HG02642 (cell line): ENCODE results near the gene PCSK5.

Experiments used
- ATAC-seq: cut with Tn5 transposase; IDR thresholded peaks from one replicate; pipeline ENCODE4 v1.9.1; 2021; ENCODE audit warnings: mild to moderate bottlenecking; ENCODE audit not compliant: unreplicated experiment, poor library complexity

Gene PCSK5

DNA sequence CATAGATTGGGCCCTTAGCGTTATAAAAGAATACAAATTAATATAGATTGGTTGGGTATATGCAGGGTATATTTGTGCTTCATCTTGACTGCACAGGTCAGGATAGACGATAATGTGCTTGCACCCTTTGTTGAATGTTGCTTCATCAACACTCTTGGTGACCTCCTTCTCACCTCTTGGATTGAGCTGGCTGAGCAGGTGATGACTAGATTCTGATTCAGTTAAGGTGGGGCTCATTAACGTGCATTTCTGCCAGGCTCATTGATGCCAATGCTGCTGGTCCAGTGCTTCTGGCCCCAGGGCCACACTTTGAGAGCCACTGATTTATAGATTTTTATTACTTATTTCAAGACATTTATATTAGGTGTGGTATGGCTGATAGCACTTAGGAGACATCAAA is 27.7 kb downstream of the PCSK5 start:
- no peak for ATAC-seq

GRCh38 chr9:75918909-75919308 is 28.4 kb downstream of the PCSK5 start:
- ATAC-seq, result no peak

- no peak for ATAC-seq
These were observed 31.1 kb downstream of the PCSK5 start for GRCh38 chr9:75921391-75922127.

DNA sequence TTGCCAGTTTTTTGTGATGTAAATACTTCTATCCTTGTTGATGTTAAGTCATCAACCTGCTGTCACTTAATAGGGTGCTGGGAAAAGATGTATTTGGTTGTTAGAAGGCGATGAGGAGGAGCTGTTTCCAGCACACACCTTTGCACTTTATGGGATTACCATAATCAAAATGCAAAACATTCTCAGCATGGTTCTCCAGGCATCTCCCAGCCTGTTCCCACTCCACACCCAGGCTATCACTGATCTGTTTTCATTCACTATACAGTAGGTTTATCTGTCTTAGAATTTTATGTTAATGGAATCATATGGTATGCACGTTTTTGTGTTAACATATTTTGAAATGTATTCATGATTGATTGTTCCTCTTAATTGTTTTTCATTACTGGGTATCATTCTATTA is 35.9 kb downstream of the PCSK5 start:
- ATAC-seq, result no peak

DNA sequence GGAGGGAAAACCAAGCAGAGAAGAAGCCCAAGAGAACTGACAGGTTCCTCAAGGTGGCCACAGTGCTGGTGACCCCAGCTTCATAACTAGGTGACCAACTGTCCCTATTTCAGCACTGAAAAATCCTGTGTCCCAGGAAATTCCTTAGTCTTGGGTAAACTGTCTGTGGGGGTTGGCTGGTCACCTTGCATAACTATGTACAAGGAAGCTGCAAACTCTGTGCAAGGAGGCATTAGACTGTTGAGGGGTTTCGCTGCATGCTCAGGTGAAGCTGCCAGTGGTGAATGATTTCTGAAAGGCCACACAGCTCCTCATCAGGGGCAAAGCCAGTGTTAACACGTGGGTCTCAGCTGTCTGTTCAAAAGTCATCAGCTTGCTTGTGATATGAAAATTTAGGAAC is 36.9 kb downstream of the PCSK5 start:
- no peak for ATAC-seq

DNA sequence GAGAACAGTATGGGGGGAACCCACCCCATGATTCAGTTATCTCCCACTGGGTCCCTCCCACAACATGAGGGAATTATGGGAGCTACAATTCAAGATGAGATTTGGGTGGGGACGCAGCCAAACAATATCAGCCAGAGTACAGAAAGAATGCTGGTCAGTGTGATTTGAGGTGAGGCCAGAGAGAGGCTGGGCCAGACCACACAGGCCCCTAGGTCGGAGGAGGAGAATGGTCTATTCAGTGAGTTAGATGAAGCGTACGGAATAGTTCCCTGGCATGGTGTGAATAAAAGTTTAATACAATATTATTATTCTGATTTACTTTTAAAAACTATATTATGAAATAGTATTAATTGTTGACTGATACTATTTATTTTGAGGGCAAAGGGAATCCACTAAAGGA is 39.7 kb downstream of the PCSK5 start:
- no peak for ATAC-seq

GRCh38 chr9:75930730-75931321 is 40.4 kb downstream of the PCSK5 start:
- ATAC-seq, result no peak

GRCh38 chr9:75933982-75934381 is 43.5 kb downstream of the PCSK5 start:
- ATAC-seq, result no peak

DNA sequence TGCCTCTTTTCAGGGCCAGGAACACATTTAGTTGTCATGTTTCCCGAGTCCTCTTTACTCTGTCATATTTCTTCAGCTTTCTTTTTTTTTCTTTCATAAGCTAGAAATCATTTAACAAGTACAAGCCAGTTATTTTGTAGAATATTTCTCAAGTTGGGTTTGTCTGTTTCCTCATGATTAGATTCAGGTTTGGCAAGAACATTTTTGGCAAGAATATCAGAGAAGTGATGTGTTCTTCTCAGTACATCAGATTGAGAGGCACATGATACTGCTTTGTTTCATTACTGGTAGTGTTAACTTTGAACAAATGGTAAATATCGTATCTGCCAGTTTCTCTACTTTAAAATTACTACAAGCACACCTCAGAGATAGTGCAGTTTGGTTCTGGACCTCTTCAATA is 45.1 kb downstream of the PCSK5 start:
- ATAC-seq, result no peak

DNA sequence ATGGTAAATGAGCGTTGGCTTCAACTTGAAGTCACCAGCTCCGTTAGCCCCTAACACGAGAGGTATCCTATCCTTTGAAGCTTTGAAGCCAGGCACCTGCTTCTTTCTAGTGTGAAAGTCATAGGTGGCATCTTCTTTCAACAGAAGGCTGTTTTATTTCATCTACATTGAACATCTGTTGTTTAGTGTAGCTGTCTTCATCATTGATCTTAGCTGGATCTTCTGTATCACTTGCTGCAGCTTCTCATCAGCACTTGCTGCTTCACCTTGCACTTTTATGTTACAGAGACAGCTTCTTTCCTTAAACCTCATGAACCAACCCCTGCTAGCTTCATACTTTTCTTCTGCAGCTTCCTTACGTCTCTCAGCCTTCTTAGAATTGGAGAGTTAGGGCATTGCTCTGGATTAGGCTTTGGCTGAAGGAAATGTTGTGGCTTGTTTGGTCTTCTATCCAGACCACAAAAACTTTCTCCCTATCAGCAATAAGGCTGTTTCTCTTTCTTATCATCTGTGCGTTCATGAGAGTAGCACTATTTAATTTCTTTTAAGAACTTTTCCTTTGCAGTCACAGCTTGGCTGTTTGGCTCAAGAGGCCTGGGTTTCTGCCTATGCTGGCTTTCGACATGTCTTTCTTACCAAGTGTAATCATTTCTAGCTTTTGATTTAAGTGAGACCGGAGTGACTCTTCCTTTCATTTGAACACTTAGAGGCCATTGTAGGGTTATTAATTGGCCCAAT is 47.2 kb downstream of the PCSK5 start:
- no peak for ATAC-seq

DNA sequence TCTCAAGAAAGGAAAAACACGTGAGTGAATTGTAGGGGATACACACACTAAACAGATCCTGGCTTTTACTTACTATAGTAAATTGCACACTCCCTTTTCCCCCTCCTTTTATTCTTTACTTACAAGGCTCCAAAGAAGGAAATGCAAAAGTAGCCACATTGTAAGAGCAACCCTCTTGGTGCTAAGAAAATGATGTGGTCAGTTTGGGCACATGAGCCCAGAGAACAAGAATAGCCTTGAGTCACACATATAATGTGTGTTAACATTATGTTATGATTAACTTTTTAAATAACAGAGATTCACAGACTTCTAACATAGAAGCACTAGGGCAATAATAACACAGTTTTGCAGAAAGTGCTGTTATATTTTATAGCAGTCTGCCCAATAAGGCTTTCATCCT is 48.5 kb downstream of the PCSK5 start:
- no peak for ATAC-seq

DNA sequence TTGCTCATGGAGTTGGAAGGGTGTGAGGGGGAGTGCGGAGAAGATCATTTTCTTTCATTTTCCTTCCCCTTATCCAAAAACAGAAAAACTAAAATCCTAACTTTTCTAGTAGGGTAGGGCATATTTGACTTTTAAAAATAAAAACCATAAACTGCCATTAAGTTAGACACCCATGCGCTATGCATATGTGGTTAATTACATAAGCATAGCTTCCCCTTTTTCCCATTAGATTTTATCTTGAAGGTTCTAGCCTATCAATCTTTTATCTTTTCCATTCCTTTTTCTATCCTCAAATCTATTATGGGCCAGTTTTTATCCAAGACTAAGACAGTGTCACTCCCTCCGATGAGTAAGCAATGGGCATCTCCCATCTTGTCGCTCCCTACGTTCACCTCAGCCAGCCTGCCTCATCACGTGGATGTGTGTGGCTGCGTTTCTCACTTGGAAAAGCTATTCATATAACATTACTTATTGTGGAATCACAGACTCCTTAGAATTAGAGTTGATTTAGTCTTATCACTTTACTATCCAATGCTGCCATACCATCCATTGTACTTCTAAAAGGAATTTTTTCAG is 49.2 kb downstream of the PCSK5 start:
- no peak for ATAC-seq

DNA sequence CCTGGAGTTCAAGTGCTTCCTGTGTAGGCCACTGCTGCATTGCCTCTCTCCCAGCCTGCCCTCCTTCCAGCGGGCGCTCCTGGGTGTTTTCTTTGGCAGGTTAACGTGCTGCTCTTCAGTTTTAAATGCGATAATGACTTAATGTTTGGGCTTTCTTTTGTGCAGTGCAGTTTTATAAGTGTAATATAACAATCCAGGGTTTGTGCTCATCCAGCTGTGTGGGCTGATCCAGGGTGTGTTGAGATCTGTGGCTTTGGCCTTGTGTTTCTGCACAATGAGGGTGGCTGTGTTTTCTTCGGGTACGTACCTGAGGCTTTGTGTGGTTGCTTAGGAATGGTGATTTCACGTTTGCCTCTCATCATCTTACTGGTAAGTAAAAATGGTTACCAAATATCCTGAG is 50.6 kb downstream of the PCSK5 start:
- no peak for ATAC-seq

GRCh38 chr9:75941577-75942311 is 51.3 kb downstream of the PCSK5 start:
- ATAC-seq, result no peak

DNA sequence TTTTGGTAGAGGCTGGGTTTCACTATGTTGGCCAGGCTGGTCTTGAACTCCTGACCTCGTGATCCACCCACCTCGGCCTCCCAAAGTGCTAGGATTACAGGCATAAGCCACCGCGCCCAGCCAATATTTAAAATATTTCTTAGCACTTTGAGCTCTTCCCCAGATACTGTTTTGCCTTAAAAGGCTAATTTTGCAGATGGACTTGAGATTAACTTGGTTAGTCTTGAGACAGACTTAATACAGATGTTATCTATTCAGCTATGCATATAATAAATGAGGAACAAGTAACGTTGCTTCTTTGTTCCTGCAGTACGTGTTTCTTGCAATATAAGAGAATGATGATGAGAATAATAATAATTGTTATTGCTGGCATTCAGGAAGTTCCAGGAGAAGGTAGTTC is 56.3 kb downstream of the PCSK5 start:
- no peak for ATAC-seq

DNA sequence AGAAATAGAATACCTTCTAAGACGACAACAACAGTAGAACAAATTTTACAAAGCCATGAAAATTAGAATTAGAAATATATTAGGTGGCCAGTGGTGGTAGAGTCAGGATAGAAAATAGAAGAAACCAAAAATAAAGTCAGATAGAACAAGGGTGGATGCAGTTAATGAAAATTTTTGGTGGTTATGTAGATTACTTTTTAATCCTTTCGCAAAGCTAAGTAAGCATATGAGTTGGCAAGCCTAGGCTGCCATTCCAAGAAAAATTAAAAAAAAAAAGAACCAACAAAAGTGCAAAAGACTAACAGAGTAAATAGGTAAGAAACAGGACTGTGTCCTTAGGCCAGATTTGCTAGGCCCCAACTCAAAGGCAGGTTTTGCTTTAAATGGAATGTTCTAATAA is 56.8 kb downstream of the PCSK5 start:
- no peak for ATAC-seq

GRCh38 chr9:75950998-75951397 is 60.5 kb downstream of the PCSK5 start:
- ATAC-seq, result no peak

DNA sequence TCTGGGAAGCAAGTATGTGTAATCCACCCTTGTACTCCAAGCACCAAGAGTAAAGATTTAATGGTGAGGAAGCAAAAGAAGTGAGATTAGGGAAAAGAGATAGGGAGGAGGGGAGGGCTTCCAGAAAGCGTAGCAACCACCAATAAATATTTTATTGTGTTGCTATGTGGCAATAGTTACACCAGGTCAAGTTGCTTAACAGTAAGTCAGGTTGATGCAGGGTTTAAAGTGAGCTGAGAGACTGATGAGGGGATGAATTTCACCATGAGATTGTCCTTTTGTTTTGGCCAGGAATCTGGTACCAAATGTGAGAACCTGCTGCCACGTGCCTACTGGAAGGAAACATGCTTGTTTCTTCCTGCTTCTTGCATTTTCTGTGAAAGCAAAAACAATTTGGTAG is 62.7 kb downstream of the PCSK5 start:
- ATAC-seq, result no peak

- ATAC-seq, result no peak
These were observed 65.7 kb downstream of the PCSK5 start for GRCh38 chr9:75956161-75956560.

DNA sequence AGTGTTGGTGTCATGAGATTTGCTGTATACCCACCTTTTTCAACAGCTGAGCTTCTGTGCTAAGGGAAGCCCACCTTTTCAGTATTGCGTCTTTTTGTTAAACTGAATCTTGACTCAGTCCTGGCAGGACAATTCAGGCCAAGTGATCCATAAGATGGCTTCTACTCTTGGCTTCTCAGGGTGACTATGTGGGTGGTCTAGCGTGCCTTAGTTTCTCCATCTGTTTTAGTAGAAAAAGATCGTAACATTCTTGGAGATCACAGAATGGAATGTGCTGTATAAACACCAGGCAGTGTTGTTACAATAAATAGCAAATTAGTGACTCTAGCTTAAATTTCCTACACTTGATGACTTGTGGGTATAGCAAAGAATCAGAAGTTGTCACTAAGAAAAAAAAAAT is 66.6 kb downstream of the PCSK5 start:
- no peak for ATAC-seq

DNA sequence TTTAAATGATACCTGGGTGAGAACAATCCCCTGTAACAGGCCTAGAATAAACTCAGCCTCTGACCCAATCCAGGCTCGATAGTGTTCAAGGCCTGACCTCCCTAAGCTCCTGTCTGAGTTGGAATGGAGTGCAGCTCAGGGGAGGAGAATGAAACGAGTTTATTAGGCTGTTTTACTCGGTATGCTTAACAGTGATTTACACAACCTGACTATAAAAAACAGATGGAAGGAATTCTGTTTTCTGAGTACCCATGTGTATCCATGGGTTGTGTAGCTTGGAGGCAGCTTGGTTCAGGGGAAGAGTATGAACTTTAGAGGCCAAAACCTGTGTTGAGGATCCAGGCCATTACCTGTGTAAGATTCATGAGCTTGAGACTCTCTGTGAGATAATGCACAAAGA is 67.8 kb downstream of the PCSK5 start:
- ATAC-seq, result no peak
